ENCODE data around the gene TANGO6.

DNA sequence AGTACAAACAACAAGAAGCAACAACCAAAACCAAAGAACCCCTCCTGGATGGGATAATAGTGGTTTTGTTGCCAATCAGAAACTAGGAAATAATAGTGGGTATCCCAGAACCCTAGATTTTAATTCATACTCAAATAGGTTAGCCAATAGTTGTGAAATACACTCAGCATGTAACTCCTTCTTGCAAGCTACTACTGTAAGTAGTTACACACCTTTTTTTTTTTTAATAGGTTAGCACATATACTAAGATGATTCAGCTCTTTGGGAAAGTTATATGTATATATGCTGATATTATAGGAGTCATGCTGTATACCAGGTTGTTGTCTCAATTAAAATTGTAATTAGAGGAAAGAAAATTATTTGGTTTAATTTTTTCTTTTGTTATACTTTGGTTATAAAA is 169.6 kb downstream of the TANGO6 start:
- TF ChIP-seq, protein P1, sequence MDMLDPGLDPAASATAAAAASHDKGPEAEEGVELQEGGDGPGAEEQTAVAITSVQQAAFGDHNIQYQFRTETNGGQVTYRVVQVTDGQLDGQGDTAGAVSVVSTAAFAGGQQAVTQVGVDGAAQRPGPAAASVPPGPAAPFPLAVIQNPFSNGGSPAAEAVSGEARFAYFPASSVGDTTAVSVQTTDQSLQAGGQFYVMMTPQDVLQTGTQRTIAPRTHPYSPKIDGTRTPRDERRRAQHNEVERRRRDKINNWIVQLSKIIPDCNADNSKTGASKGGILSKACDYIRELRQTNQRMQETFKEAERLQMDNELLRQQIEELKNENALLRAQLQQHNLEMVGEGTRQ (IDR thresholded peaks at IDR 0.05; ENCODE audit: low read length), result no peak
- TF ChIP-seq, protein P2, sequence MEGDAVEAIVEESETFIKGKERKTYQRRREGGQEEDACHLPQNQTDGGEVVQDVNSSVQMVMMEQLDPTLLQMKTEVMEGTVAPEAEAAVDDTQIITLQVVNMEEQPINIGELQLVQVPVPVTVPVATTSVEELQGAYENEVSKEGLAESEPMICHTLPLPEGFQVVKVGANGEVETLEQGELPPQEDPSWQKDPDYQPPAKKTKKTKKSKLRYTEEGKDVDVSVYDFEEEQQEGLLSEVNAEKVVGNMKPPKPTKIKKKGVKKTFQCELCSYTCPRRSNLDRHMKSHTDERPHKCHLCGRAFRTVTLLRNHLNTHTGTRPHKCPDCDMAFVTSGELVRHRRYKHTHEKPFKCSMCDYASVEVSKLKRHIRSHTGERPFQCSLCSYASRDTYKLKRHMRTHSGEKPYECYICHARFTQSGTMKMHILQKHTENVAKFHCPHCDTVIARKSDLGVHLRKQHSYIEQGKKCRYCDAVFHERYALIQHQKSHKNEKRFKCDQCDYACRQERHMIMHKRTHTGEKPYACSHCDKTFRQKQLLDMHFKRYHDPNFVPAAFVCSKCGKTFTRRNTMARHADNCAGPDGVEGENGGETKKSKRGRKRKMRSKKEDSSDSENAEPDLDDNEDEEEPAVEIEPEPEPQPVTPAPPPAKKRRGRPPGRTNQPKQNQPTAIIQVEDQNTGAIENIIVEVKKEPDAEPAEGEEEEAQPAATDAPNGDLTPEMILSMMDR (IDR thresholded peaks at IDR 0.05; ENCODE audit: control extremely low read depth in 1 of 3, insufficient read depth in 1 of 3, low read depth in 1 of 3, low read length in 3 of 3), result no peak
- TF ChIP-seq, protein P3, sequence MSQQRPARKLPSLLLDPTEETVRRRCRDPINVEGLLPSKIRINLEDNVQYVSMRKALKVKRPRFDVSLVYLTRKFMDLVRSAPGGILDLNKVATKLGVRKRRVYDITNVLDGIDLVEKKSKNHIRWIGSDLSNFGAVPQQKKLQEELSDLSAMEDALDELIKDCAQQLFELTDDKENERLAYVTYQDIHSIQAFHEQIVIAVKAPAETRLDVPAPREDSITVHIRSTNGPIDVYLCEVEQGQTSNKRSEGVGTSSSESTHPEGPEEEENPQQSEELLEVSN (IDR thresholded peaks at IDR 0.05), result no peak
- no peak for TF ChIP-seq CBX5 (IDR thresholded peaks at IDR 0.05; ENCODE audit: low read depth, low read length)
